SH-SY5Y (cell line): ENCODE data around the gene GABRQ.

Source experiments
- GATA2 ChIP-seq: IDR thresholded peaks from 2 replicates; pipeline ENCODE4 v1.6.1; 2011; ENCODE audit warnings: mild to moderate bottlenecking, low read depth, low read length
- GATA3 ChIP-seq: IDR thresholded peaks from 2 replicates; pipeline ENCODE4 v1.6.1; 2011; ENCODE audit warnings: low read depth, mild to moderate bottlenecking, low read length, moderate library complexity

DNA sequence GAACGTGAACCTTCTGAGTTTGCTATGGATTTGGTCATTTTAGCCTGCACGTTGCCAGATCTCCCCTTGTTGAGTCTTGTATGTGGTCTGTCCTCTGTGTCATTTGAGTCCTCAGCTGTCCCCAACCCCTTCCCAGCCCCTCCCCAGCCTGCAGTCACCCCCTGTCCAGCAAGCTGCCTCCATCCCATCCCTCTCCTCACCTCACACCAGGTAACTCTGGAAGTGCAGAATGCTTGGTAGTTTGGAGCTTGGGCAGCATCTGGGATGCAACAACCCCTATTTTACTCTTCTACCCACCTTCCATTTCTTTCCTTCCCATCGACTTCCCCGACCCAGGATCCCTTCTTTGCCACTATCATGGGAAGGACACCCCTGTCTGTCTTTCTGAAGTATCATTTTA lies 18.4 kb downstream of the GABRQ start:
- no peak for TF ChIP-seq GATA2
- no peak for TF ChIP-seq GATA3
